Measurements from ENCODE around the gene LAMA4.

- TF ChIP-seq RXRA (IDR thresholded peaks at IDR 0.05) (no peak), CTCF (IDR thresholded peaks at IDR 0.05; ENCODE audit: low read depth, low read length, missing input control) (no peak), ATF3 (IDR thresholded peaks at IDR 0.05) (no peak), TAF1 (conservative IDR thresholded peaks at IDR 0.05) (no peak), YY1 (IDR thresholded peaks at IDR 0.05) (no peak), HNF4G (IDR thresholded peaks at IDR 0.05) (no peak), JUND (IDR thresholded peaks at IDR 0.05) (no peak)
Observed at GRCh38 chr6:112155886-112156285, 98.5 kb downstream of the LAMA4 start.

All from liver (tissue), 3 donors.